Measurements from ENCODE around the gene UBB.

DNA sequence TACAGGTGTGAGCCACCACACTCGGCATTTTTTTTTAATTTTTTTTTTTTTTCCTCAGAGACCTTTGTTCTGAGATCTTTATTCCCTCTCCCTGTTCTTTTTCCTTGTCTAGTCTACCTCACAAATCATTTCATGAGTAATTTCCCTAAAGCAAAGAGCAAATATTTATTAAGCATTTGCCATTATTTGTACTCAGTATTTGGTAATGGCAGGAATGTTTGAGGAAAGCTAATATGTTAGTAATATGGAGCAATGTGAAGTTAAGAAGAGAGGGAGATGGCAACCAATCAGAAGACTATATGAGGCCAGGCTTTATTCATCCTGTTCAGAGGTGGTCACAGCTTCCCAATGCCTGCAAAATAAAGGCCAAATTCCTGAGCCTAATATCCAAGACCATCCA is 40.9 kb upstream of the UBB start:
- TF ChIP-seq EP300 (IDR thresholded peaks at IDR 0.05; ENCODE audit: low read depth) = no peak
- TF ChIP-seq, protein P1, sequence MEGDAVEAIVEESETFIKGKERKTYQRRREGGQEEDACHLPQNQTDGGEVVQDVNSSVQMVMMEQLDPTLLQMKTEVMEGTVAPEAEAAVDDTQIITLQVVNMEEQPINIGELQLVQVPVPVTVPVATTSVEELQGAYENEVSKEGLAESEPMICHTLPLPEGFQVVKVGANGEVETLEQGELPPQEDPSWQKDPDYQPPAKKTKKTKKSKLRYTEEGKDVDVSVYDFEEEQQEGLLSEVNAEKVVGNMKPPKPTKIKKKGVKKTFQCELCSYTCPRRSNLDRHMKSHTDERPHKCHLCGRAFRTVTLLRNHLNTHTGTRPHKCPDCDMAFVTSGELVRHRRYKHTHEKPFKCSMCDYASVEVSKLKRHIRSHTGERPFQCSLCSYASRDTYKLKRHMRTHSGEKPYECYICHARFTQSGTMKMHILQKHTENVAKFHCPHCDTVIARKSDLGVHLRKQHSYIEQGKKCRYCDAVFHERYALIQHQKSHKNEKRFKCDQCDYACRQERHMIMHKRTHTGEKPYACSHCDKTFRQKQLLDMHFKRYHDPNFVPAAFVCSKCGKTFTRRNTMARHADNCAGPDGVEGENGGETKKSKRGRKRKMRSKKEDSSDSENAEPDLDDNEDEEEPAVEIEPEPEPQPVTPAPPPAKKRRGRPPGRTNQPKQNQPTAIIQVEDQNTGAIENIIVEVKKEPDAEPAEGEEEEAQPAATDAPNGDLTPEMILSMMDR (IDR thresholded peaks at IDR 0.05) = no peak
